Bronchial epithelial cell (primary cell): ENCODE data around the gene MATK. TPM values are rescaled to one million over a fixed set of nuclear protein-coding genes. Genes with fewer than 3 reads are reported as not detected.
A peak's percentile ranks its signal among the peaks of the same experiment; 100 is the strongest.

Experiments used
- DNase-seq: peaks from one replicate; pipeline ENCODE4 v3.0.0-alpha.2; 2010; ENCODE audit warnings: low read depth
- FAIRE-seq: peaks from 2 replicates; lab custom pipeline; 2011; peaks lifted over from hg19 to GRCh38; lab: Jason Lieb, UNC
- H3K27me3 ChIP-seq: 2 replicates; pipeline ENCODE4 v1.5.1; 2011; ENCODE audit warnings: low read length; ENCODE audit not compliant: control insufficient read depth, insufficient read depth
- H3K36me3 ChIP-seq: 2 replicates; pipeline ENCODE4 v1.5.1; 2011; ENCODE audit warnings: low read length; ENCODE audit not compliant: control insufficient read depth, insufficient read depth
- H3K4me3 ChIP-seq: 2 replicates; pipeline ENCODE4 v1.5.1; 2011; ENCODE audit warnings: mild to moderate bottlenecking, low read depth, low read length, control low read depth
- total RNA-seq: library from RNA; depleted of rRNA; stranded (reverse); fragments of >200 nt; gene quantifications from 2 replicates; pipeline ENCODE4 v1.2.1, GENCODE V29; 2014
- TF ChIP-seq, protein P1 (sequence below): IDR thresholded peaks from 2 replicates; pipeline ENCODE4 v1.5.1; 2011; ENCODE audit warnings: mild to moderate bottlenecking, moderate library complexity, low read length, control low read depth, inconsistent platforms; ENCODE audit not compliant: insufficient read depth, severe bottlenecking

MATK gene
- total RNA-seq, 1 donor from 2014 or later: not detected

DNA sequence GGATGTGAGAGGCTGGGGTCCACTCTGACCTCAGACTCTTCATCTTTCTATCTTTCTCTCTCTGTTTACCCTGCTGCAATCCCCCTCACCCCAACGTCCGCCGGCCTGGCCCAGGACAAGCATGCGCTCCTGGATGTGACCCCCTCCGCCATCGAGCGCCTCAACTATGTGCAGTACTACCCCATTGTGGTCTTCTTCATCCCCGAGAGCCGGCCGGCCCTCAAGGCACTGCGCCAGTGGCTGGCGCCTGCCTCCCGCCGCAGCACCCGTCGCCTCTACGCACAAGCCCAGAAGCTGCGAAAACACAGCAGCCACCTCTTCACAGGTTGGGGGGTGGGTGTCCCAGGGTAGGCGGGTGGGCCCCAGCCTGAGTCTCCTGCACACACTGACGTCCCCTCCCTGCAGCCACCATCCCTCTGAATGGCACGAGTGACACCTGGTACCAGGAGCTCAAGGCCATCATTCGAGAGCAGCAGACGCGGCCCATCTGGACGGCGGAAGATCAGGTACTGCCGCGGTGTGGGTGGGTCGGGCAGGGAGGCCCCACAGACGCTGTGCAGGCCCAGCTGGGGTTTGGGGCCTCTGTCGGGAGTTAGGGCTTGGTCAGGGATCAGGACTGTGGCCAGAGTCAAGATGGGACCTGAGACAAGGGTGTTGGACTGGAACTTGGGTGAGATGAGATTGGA, 39.7 kb downstream of the MATK start:
- TF ChIP-seq, protein P1, sequence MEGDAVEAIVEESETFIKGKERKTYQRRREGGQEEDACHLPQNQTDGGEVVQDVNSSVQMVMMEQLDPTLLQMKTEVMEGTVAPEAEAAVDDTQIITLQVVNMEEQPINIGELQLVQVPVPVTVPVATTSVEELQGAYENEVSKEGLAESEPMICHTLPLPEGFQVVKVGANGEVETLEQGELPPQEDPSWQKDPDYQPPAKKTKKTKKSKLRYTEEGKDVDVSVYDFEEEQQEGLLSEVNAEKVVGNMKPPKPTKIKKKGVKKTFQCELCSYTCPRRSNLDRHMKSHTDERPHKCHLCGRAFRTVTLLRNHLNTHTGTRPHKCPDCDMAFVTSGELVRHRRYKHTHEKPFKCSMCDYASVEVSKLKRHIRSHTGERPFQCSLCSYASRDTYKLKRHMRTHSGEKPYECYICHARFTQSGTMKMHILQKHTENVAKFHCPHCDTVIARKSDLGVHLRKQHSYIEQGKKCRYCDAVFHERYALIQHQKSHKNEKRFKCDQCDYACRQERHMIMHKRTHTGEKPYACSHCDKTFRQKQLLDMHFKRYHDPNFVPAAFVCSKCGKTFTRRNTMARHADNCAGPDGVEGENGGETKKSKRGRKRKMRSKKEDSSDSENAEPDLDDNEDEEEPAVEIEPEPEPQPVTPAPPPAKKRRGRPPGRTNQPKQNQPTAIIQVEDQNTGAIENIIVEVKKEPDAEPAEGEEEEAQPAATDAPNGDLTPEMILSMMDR: no peak
- FAIRE-seq: no peak
- H3K36me3 ChIP-seq: no peaks in the 10 kb centered on the region
- H3K27me3 ChIP-seq: no peaks in the 10 kb centered on the region
- no peak for DNase-seq
- no peak overlapping the region for H3K4me3 ChIP-seq

DNA sequence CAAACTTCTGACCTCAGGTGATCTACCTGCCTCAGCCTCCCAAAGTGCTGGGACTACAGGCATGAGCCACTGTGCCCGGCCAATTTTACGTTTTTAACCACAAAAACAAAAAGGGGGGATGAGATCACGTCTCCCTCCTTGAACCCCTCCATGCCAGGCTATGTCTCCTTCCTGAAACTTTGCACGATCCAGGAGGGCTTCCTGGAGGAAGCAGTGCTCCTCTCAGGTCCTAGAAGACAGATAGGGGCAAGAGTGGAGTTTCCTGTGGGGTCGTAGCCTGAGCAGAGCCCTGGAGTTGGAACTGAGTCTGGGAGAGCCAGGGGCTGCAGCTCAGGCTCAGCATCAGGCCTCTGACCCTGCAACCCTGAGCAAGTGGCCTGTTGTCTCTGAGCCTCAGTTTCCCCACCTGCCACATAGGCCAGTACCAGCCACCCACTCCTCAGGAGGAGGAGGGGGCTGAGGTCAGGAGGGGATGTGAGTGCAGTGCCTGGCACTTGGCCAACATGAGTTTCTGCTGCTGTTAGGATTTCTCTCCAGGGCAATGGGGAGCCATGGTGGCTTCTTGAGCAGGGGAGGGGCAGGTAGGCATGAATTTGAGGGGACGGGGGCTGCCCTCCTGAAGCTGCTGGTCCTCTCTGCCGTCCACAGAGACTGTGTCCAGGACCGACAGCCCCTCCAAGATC, 40.7 kb downstream of the MATK start:
- FAIRE-seq: no peak

DNA sequence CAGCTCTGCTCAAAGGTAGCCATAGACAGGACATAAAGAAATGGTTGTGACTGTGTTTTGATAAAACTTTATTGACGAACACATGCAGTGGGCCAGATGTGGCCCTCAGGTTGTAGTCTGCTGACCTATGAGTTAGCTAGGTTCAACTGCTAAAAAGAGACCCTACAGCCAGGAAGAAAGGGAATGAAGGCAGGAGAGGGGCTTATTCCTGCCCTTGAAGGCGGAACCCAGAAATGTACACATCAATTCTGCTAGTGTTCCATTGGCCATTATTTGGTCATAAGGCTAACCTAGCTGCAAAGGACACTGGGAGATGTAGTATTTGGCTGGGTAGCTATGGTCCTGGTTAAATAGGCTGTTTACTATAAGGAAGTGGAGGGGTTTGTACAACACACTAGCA, 42.7 kb downstream of the MATK start:
- FAIRE-seq (peak; percentile 50), DNase-seq (no peak)
- TF ChIP-seq, protein P1: no peak

More for the DNA sequence above, 40.7 kb downstream of the MATK start:
- no peak overlapping the region for H3K4me3 ChIP-seq
- TF ChIP-seq, protein P1: no peak
- no peaks in the 10 kb centered on the region for H3K27me3 ChIP-seq
- H3K36me3 ChIP-seq: no peaks in the 10 kb centered on the region
- DNase-seq: no peak

DNA sequence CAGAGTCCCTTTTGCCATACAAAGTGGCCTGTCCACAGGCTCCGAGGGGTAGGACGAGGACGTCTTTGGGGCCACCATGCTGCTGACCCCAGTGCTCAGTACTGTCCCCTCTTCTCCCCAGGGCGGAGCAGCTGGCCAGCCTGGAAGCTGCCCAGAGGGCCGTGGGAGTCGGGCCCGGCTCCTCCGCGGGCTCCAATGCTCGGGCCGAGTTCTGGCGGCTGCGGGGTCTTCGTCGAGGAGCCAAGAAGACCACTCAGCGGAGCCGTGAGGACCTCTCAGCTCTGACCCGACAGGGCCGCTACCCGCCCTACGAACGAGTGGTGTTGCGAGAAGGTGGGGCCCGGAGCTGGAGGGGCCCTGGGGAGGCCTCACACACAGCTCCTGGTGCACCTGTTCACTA, 45.8 kb downstream of the MATK start:
- no peak for DNase-seq
- Histone ChIP-seq H3K36me3 (no peaks in the 10 kb centered on the region), H3K27me3 (no peaks in the 10 kb centered on the region), H3K4me3 (no peak overlapping the region)
- TF ChIP-seq, protein P1: no peak
- no peak for FAIRE-seq

More for the DNA sequence above, 42.7 kb downstream of the MATK start:
- Histone ChIP-seq H3K4me3 (no peak overlapping the region), H3K27me3 (no peaks in the 10 kb centered on the region), H3K36me3 (no peaks in the 10 kb centered on the region)

DNA sequence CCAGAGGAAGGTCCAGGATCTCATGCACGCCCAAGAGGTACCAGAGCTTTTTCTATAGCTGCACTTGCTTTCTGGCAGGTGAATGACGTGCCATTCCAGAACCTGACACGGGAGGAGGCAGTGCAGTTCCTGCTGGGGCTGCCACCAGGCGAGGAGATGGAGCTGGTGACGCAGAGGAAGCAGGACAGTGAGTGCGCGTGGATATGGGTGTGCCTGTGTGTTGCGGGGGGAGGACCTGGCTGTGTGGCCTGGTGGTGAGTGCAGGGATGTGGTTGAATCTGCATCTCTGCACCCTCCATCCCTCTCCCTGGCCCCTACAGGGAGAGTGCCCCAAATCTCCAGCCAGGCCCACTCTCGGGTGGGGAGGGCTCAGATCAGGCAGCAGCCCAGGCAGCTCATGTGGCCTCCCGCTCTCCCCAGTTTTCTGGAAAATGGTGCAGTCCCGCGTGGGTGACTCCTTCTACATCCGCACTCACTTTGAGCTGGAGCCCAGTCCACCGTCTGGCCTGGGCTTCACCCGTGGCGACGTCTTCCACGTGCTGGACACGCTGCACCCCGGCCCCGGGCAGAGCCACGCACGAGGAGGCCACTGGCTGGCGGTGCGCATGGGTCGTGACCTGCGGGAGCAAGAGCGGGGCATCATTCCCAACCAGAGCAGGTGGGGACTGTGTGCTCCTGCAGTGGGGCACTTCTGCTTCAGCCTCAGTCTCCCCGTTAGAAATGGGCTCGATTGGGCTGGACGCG, 47.5 kb downstream of the MATK start:
- no peak for DNase-seq
- Histone ChIP-seq H3K36me3 (no peaks in the 10 kb centered on the region), H3K27me3 (no peaks in the 10 kb centered on the region), H3K4me3 (no peak overlapping the region)
- FAIRE-seq: no peak
- TF ChIP-seq, protein P1: no peak
